ENCODE data around the gene ZNF18.

- TF ChIP-seq EZH2phosphoT487 (IDR thresholded peaks at IDR 0.05; ENCODE audit: insufficient read depth, low read depth) (no peak), EZH2 (IDR thresholded peaks at IDR 0.05; ENCODE audit: insufficient read depth, poor library complexity, severe bottlenecking) (no peak)
These were observed at the start of gene ZNF18 for GRCh38 chr17:11997147-11997971.
